ENCODE results near the gene ABLIM2. TPM values are rescaled to one million over a fixed set of nuclear protein-coding genes. Genes with fewer than 3 reads are reported as not detected.

Gene ABLIM2
- total RNA-seq, 5 donors from 2014 or later (not counting 1 experiment from before 2014, with no cell fraction given), result 2.6 to 7.0 (median 5.5) TPM

GRCh38 chr4:8103421-8104390 is 54.9 kb downstream of the ABLIM2 start:
- Histone ChIP-seq H3K36me3 (ENCODE audit: control insufficient read depth in 2 of 2, extremely low read depth in 1 of 2, insufficient read depth in 1 of 2, low read length in 1 of 2) (no peaks in the 10 kb centered on the region), H3K27ac (ENCODE audit: low read length) (no peak overlapping the region), H3K27me3 (replicated peaks in 1 of 2; ENCODE audit: control insufficient read depth in 2 of 2, extremely low read depth in 1 of 2, insufficient read depth in 2 of 2, low read length in 1 of 2) (peaks cover 0 to 12% of the 10 kb centered on the region in 2 experiments), H3K9me3 (no peaks in the 10 kb centered on the region), H3K4me1 (ENCODE audit: control insufficient read depth in 1 of 2, extremely low read depth in 1 of 2, insufficient read depth in 2 of 2, low read length in 2 of 2) (no peaks in the 10 kb centered on the region), H3K4me3 (ENCODE audit: control insufficient read depth in 1 of 2, extremely low read depth in 1 of 2, low read length in 1 of 2) (no peak overlapping the region)
- H3K27me3 Mint-ChIP-seq, result no peaks in the 10 kb centered on the region
- no peaks in the 10 kb centered on the region for H3K9me3 Mint-ChIP-seq
- ChIA-PET CTCF (no interaction called here), POLR2A (no interaction called here)
- no peak overlapping the region for H3K4me3 Mint-ChIP-seq
- 75% methylated on average over 14 of the region's 21 CpGs for WGBS (ENCODE audit: insufficient coverage)
- DNase-seq (no peak), ATAC-seq (replicated peaks in 1 of 4) (no peak)
- H3K36me3 Mint-ChIP-seq, result peaks cover 9% of the 10 kb centered on the region
- no peaks in the 10 kb centered on the region for H3K4me1 Mint-ChIP-seq
- no peak overlapping the region for H3K27ac Mint-ChIP-seq

- no peaks in the 10 kb centered on the region for H3K9me3 Mint-ChIP-seq
- no peaks in the 10 kb centered on the region for H3K27me3 Mint-ChIP-seq
- H3K4me3 Mint-ChIP-seq, result no peak overlapping the region
- no peak overlapping the region for H3K27ac ChIP-seq (ENCODE audit: low read length)
- H3K27ac Mint-ChIP-seq, result no peak overlapping the region
- peaks cover 9% of the 10 kb centered on the region for H3K36me3 Mint-ChIP-seq
- no peak for ATAC-seq (replicated peaks in 1 of 4)
- no peaks in the 10 kb centered on the region for H3K4me1 Mint-ChIP-seq
- ChIA-PET POLR2A (no interaction called here), CTCF (no interaction called here)
- DNase-seq, result no peak
- WGBS (ENCODE audit: insufficient coverage), result 95% methylated on average over 10 of the region's 11 CpGs
- H3K4me1 ChIP-seq (ENCODE audit: control insufficient read depth in 1 of 2, extremely low read depth in 1 of 2, insufficient read depth in 2 of 2, low read length in 2 of 2), result no peaks in the 10 kb centered on the region
- peaks cover 0 to 12% of the 10 kb centered on the region in 2 experiments for H3K27me3 ChIP-seq (replicated peaks in 1 of 2; ENCODE audit: control insufficient read depth in 2 of 2, extremely low read depth in 1 of 2, insufficient read depth in 2 of 2, low read length in 1 of 2)
- no peaks in the 10 kb centered on the region for H3K36me3 ChIP-seq (ENCODE audit: control insufficient read depth in 2 of 2, extremely low read depth in 1 of 2, insufficient read depth in 1 of 2, low read length in 1 of 2)
- no peak overlapping the region for H3K4me3 ChIP-seq (ENCODE audit: control insufficient read depth in 1 of 2, extremely low read depth in 1 of 2, low read length in 1 of 2)
- no peaks in the 10 kb centered on the region for H3K9me3 ChIP-seq
Measured at GRCh38 chr4:8102831-8103230, 55.8 kb downstream of the ABLIM2 start.

- POLR2A ChIA-PET, result no interaction called here
- H3K27ac ChIP-seq (ENCODE audit: low read length), result no peak overlapping the region
Measured at GRCh38 chr4:8102076-8102355, 56.6 kb downstream of the ABLIM2 start.

GRCh38 chr4:8101213-8102075 is 57.2 kb downstream of the ABLIM2 start:
- Histone ChIP-seq H3K9me3 (no peaks in the 10 kb centered on the region), H3K4me1 (ENCODE audit: control insufficient read depth in 1 of 2, extremely low read depth in 1 of 2, insufficient read depth in 2 of 2, low read length in 2 of 2) (no peaks in the 10 kb centered on the region), H3K4me3 (ENCODE audit: control insufficient read depth in 1 of 2, extremely low read depth in 1 of 2, low read length in 1 of 2) (no peak overlapping the region), H3K27ac (ENCODE audit: low read length) (no peak overlapping the region), H3K36me3 (ENCODE audit: control insufficient read depth in 2 of 2, extremely low read depth in 1 of 2, insufficient read depth in 1 of 2, low read length in 1 of 2) (no peaks in the 10 kb centered on the region), H3K27me3 (replicated peaks in 1 of 2; ENCODE audit: control insufficient read depth in 2 of 2, extremely low read depth in 1 of 2, insufficient read depth in 2 of 2, low read length in 1 of 2) (peaks cover 0 to 12% of the 10 kb centered on the region in 2 experiments)
- no peaks in the 10 kb centered on the region for H3K9me3 Mint-ChIP-seq
- POLR2A ChIA-PET, result no interaction called here
- no peak overlapping the region for H3K4me3 Mint-ChIP-seq
- H3K27me3 Mint-ChIP-seq, result no peaks in the 10 kb centered on the region
- CTCF ChIA-PET, result no interaction called here
- H3K4me1 Mint-ChIP-seq, result no peaks in the 10 kb centered on the region
- DNase-seq (no peak), ATAC-seq (replicated peaks in 1 of 4) (no peak)
- H3K36me3 Mint-ChIP-seq, result peaks cover 9% of the 10 kb centered on the region
- H3K27ac Mint-ChIP-seq, result no peak overlapping the region
- 73% methylated on average over 20 of the region's 23 CpGs for WGBS (ENCODE audit: insufficient coverage)

More at GRCh38 chr4:8102076-8102355, 56.6 kb downstream of the ABLIM2 start:
- 66% methylated on average over 3 of the region's 3 CpGs for WGBS (ENCODE audit: insufficient coverage)
- H3K4me3 Mint-ChIP-seq, result no peak overlapping the region
- Histone ChIP-seq H3K36me3 (ENCODE audit: control insufficient read depth in 2 of 2, extremely low read depth in 1 of 2, insufficient read depth in 1 of 2, low read length in 1 of 2) (no peaks in the 10 kb centered on the region), H3K27me3 (replicated peaks in 1 of 2; ENCODE audit: control insufficient read depth in 2 of 2, extremely low read depth in 1 of 2, insufficient read depth in 2 of 2, low read length in 1 of 2) (peaks cover 0 to 15% of the 10 kb centered on the region in 2 experiments), H3K4me1 (ENCODE audit: control insufficient read depth in 1 of 2, extremely low read depth in 1 of 2, insufficient read depth in 2 of 2, low read length in 2 of 2) (no peaks in the 10 kb centered on the region), H3K4me3 (ENCODE audit: control insufficient read depth in 1 of 2, extremely low read depth in 1 of 2, low read length in 1 of 2) (no peak overlapping the region), H3K9me3 (no peaks in the 10 kb centered on the region)
- no peak overlapping the region for H3K27ac Mint-ChIP-seq
- no peaks in the 10 kb centered on the region for H3K27me3 Mint-ChIP-seq
- H3K9me3 Mint-ChIP-seq, result no peaks in the 10 kb centered on the region
- ATAC-seq (replicated peaks in 1 of 4), result no peak
- CTCF ChIA-PET, result no interaction called here
- H3K36me3 Mint-ChIP-seq, result peaks cover 9% of the 10 kb centered on the region
- no peak for DNase-seq
- no peaks in the 10 kb centered on the region for H3K4me1 Mint-ChIP-seq

- no peaks in the 10 kb centered on the region for H3K9me3 ChIP-seq
- H3K36me3 ChIP-seq (ENCODE audit: control insufficient read depth in 2 of 2, extremely low read depth in 1 of 2, insufficient read depth in 1 of 2, low read length in 1 of 2), result no peaks in the 10 kb centered on the region
- H3K27me3 Mint-ChIP-seq, result no peaks in the 10 kb centered on the region
- H3K27ac Mint-ChIP-seq, result no peak overlapping the region
- DNase-seq, result no peak
- no peaks in the 10 kb centered on the region for H3K4me1 Mint-ChIP-seq
- 88% methylated on average over 4 of the region's 4 CpGs for WGBS (ENCODE audit: insufficient coverage)
- no peak overlapping the region for H3K4me3 Mint-ChIP-seq
- ChIA-PET CTCF (no interaction called here), POLR2A (no interaction called here)
- peaks cover 0 to 10% of the 10 kb centered on the region in 2 experiments for H3K27me3 ChIP-seq (replicated peaks in 1 of 2; ENCODE audit: control insufficient read depth in 2 of 2, extremely low read depth in 1 of 2, insufficient read depth in 2 of 2, low read length in 1 of 2)
- no peak overlapping the region for H3K4me3 ChIP-seq (ENCODE audit: control insufficient read depth in 1 of 2, extremely low read depth in 1 of 2, low read length in 1 of 2)
- peaks cover 0 to 7% (median 6%) of the 10 kb centered on the region in 3 donors for H3K9me3 Mint-ChIP-seq
- no peaks in the 10 kb centered on the region for H3K4me1 ChIP-seq (ENCODE audit: control insufficient read depth in 1 of 2, extremely low read depth in 1 of 2, insufficient read depth in 2 of 2, low read length in 2 of 2)
- no peak overlapping the region for H3K27ac ChIP-seq (ENCODE audit: low read length)
- peaks cover 12% of the 10 kb centered on the region for H3K36me3 Mint-ChIP-seq
- no peak for ATAC-seq (replicated peaks in 1 of 4)
Measured at GRCh38 chr4:8099981-8100464, 58.6 kb downstream of the ABLIM2 start.

- 91% methylated on average over 12 of the region's 12 CpGs for WGBS (ENCODE audit: insufficient coverage)
- H3K4me3 Mint-ChIP-seq, result no peak overlapping the region
- H3K9me3 ChIP-seq, result no peaks in the 10 kb centered on the region
- H3K4me1 Mint-ChIP-seq, result no peaks in the 10 kb centered on the region
- no peak overlapping the region for H3K4me3 ChIP-seq (ENCODE audit: control insufficient read depth in 1 of 2, extremely low read depth in 1 of 2, low read length in 1 of 2)
- POLR2A ChIA-PET, result no interaction called here
- peaks cover 9 to 17% (median 11%) of the 10 kb centered on the region in 3 donors for H3K9me3 Mint-ChIP-seq
- ATAC-seq (replicated peaks in 1 of 4) (no peak), DNase-seq (no peak)
- H3K36me3 Mint-ChIP-seq, result peaks cover 16% of the 10 kb centered on the region
- H3K27me3 ChIP-seq (replicated peaks in 1 of 2; ENCODE audit: control insufficient read depth in 2 of 2, extremely low read depth in 1 of 2, insufficient read depth in 2 of 2, low read length in 1 of 2), result peaks cover 0 to 5% of the 10 kb centered on the region in 2 experiments
- H3K27ac Mint-ChIP-seq, result no peak overlapping the region
- H3K27ac ChIP-seq (ENCODE audit: low read length), result no peak overlapping the region
- H3K27me3 Mint-ChIP-seq, result no peaks in the 10 kb centered on the region
- CTCF ChIA-PET, result no interaction called here
- no peaks in the 10 kb centered on the region for H3K4me1 ChIP-seq (ENCODE audit: control insufficient read depth in 1 of 2, extremely low read depth in 1 of 2, insufficient read depth in 2 of 2, low read length in 2 of 2)
- no peaks in the 10 kb centered on the region for H3K36me3 ChIP-seq (ENCODE audit: control insufficient read depth in 2 of 2, extremely low read depth in 1 of 2, insufficient read depth in 1 of 2, low read length in 1 of 2)
Measured at GRCh38 chr4:8098506-8098905, 60.1 kb downstream of the ABLIM2 start.
